ENCODE data around the gene IL17RA.
A peak's percentile ranks its signal among the peaks of the same experiment; 100 is the strongest.
"Not testable (repeated sequence)": the region's sequence is repeated elsewhere in the genome, so short reads cannot be mapped to it uniquely, and the experiment has no call there.

Gene IL17RA

GRCh38 chr22:17084554-17085276 lies at the start of gene IL17RA:
Gene IL17RA, plus strand, starts transcription at chr22:17085000. Its CDS starts 92 bp downstream, at chr22:17085092.
- peak; percentile 90 for DNase-seq

- no peak for DNase-seq
Observed at GRCh38 chr22:17035246-17035645, 49.6 kb upstream of the IL17RA start.

GRCh38 chr22:17035976-17036841 lies 48.6 kb upstream of the IL17RA start:
- not testable (repeated sequence) for DNase-seq

- peak; percentile 54 for DNase-seq
Observed at GRCh38 chr22:17036842-17037711, 47.7 kb upstream of the IL17RA start.

GRCh38 chr22:17043521-17043920 lies 41.3 kb upstream of the IL17RA start:
- no peak for DNase-seq

GRCh38 chr22:17046566-17047348 lies 38.0 kb upstream of the IL17RA start:
- no peak for DNase-seq

GRCh38 chr22:17047656-17048055 lies 37.1 kb upstream of the IL17RA start:
- no peak for DNase-seq

- no peak for DNase-seq
Observed at GRCh38 chr22:17056058-17056457, 28.7 kb upstream of the IL17RA start.

GRCh38 chr22:17056807-17057206 lies 28.0 kb upstream of the IL17RA start:
- no peak for DNase-seq

GRCh38 chr22:17057959-17058814 lies 26.6 kb upstream of the IL17RA start:
- peak; percentile 76 for DNase-seq

- DNase-seq = no peak
Observed at GRCh38 chr22:17060126-17060525, 24.7 kb upstream of the IL17RA start.

- no peak for DNase-seq
Observed at GRCh38 chr22:17063411-17064106, 21.2 kb upstream of the IL17RA start.

GRCh38 chr22:17064498-17065100 lies 20.2 kb upstream of the IL17RA start:
- no peak for DNase-seq

- DNase-seq = no peak
Observed at GRCh38 chr22:17065433-17065832, 19.4 kb upstream of the IL17RA start.

- no peak for DNase-seq
Observed at GRCh38 chr22:17072877-17073276, 11.9 kb upstream of the IL17RA start.

GRCh38 chr22:17074648-17075002 lies 10.2 kb upstream of the IL17RA start:
- no peak for DNase-seq

GRCh38 chr22:17077255-17077654 lies 7.5 kb upstream of the IL17RA start:
- no peak for DNase-seq

GRCh38 chr22:17079572-17079971 lies 5.2 kb upstream of the IL17RA start:
- no peak for DNase-seq

- no peak for DNase-seq
Observed at GRCh38 chr22:17083255-17083654, 1.5 kb upstream of the IL17RA start.

- no peak for DNase-seq
Observed at GRCh38 chr22:17083811-17084441, 874 bp upstream of the IL17RA start.

Data from right forelimb (tissue), 1 donor.